Hippocampal formation (tissue), 2 donors: Measurements from ENCODE around the gene METTL24.

Source experiments
- DNase-seq, 2 donors: peaks; one replicate each; lab custom pipeline; 2025; lab: John Stamatoyannopoulos, UW

The METTL24 gene

GRCh38 chr6:110357664-110358552 lies at the start of gene METTL24:
TSS of gene METTL24 (minus strand) at chr6:110358349. CDS start at chr6:110358272, 77 bp downstream.
- no peak for DNase-seq

GRCh38 chr6:110404607-110405006 lies 46.5 kb upstream of the METTL24 start:
- DNase-seq, result no peak

- no peak for DNase-seq
Observed at GRCh38 chr6:110401585-110402176, 43.5 kb upstream of the METTL24 start.

GRCh38 chr6:110400208-110400607 lies 42.1 kb upstream of the METTL24 start:
- no peak for DNase-seq

GRCh38 chr6:110399219-110400071 lies 41.3 kb upstream of the METTL24 start:
- no peak for DNase-seq

- DNase-seq, result no peak
Observed at GRCh38 chr6:110398778-110399177, 40.6 kb upstream of the METTL24 start.

- DNase-seq, result peak; percentile 13 to 21
Observed at GRCh38 chr6:110395221-110395620, 37.1 kb upstream of the METTL24 start.

GRCh38 chr6:110394409-110394808 lies 36.3 kb upstream of the METTL24 start:
- DNase-seq, result no peak

- DNase-seq, result no peak
Observed at GRCh38 chr6:110392727-110393126, 34.6 kb upstream of the METTL24 start.

GRCh38 chr6:110390404-110390803 lies 32.3 kb upstream of the METTL24 start:
- DNase-seq, result no peak

- DNase-seq, result no peak
Observed at GRCh38 chr6:110389689-110390382, 31.7 kb upstream of the METTL24 start.

GRCh38 chr6:110387986-110388385 lies 29.8 kb upstream of the METTL24 start:
- no peak for DNase-seq

- DNase-seq, result no peak
Observed at GRCh38 chr6:110385458-110385863, 27.3 kb upstream of the METTL24 start.

- no peak for DNase-seq
Observed at GRCh38 chr6:110378552-110378951, 20.4 kb upstream of the METTL24 start.

- no peak for DNase-seq
Observed at GRCh38 chr6:110369066-110369465, 10.9 kb upstream of the METTL24 start.

- no peak for DNase-seq
Observed at GRCh38 chr6:110368284-110368683, 10.1 kb upstream of the METTL24 start.

- DNase-seq, result no peak
Observed at GRCh38 chr6:110367825-110368224, 9.7 kb upstream of the METTL24 start.

- DNase-seq, result no peak
Observed at GRCh38 chr6:110366975-110367374, 8.8 kb upstream of the METTL24 start.

- no peak for DNase-seq
Observed at GRCh38 chr6:110366256-110366655, 8.1 kb upstream of the METTL24 start.

- DNase-seq, result no peak
Observed at GRCh38 chr6:110364364-110365105, 6.4 kb upstream of the METTL24 start.

- DNase-seq, result no peak
Observed at GRCh38 chr6:110363748-110364147, 5.6 kb upstream of the METTL24 start.
